Aorta (tissue), 5 donors: ENCODE measurements around the gene EVL. TPM values are rescaled to one million over a fixed set of nuclear protein-coding genes. Genes with fewer than 3 reads are reported as not detected.

Experiments
- ATAC-seq: fragments of 200-7000 bp; cut with Tn5 transposase; one replicate; pipeline ENCODE4 v1.9.1; 2022; ENCODE audit warnings: moderate library complexity; ENCODE audit not compliant: low FRiP score
- DNase-seq, 2 donors: peaks; one replicate each; pipeline ENCODE4 v3.0.0-alpha.2; 2020
- H3K27ac ChIP-seq, 2 donors: one replicate each; pipeline ENCODE4 v1.5.1; 2013; ENCODE audit warnings: low read length in 2 of 2, mild to moderate bottlenecking in 2 of 2, moderate library complexity in 2 of 2, control low read depth in 1 of 2, inconsistent platforms in 1 of 2, low read depth in 1 of 2
- H3K27me3 ChIP-seq, 2 donors: one replicate each; pipeline ENCODE4 v1.6.1; 2013; ENCODE audit warnings: control low read depth in 1 of 2, low read length in 1 of 2, mild to moderate bottlenecking in 1 of 2, moderate library complexity in 1 of 2; ENCODE audit not compliant: insufficient read depth in 2 of 2, control insufficient read depth in 1 of 2
- H3K36me3 ChIP-seq, 2 donors: one replicate each; pipeline ENCODE4 v1.6.1; 2013; ENCODE audit warnings: control low read depth in 1 of 2, low read length in 1 of 2, mild to moderate bottlenecking in 1 of 2; ENCODE audit not compliant: insufficient read depth in 2 of 2, control insufficient read depth in 1 of 2
- H3K4me1 ChIP-seq, 2 donors: one replicate each; pipeline ENCODE4 v1.6.1; 2013; ENCODE audit warnings: low read length in 2 of 2, control low read depth in 1 of 2, mild to moderate bottlenecking in 1 of 2, moderate library complexity in 1 of 2; ENCODE audit not compliant: insufficient read depth in 2 of 2, control insufficient read depth in 1 of 2
- H3K4me3 ChIP-seq, 2 donors: one replicate each; pipeline ENCODE4 v1.5.1; 2013; ENCODE audit warnings: low read length in 2 of 2, control low read depth in 1 of 2, mild to moderate bottlenecking in 1 of 2
- H3K9me3 ChIP-seq: one replicate; pipeline ENCODE4 v1.6.1; 2013; ENCODE audit warnings: mild to moderate bottlenecking, low read length; ENCODE audit not compliant: control insufficient read depth
- WGBS, 2 donors: extraction: QIAGEN DNeasy Blood & Tissue Kit; methylation state at CpG; one replicate each; pipeline ENCODE4 v1.1.7; 2013; 5-methylcytosine and 5-hydroxymethylcytosine counted together
- intact Hi-C, 2 donors: fragments of 100-400 bp; cut with DNase I; formaldehyde crosslinking; loops; one replicate each; pipeline versions ENCODE4 v1.14.2 to v1.15.0; 2022
- polyA plus RNA-seq, 2 donors: library from polyadenylated mRNA; stranded (reverse); fragments of 200-250 nt; gene quantifications; one replicate each; pipeline ENCODE4 v1.2.3, GENCODE V29; 2013
- total RNA-seq, 2 donors: library from RNA; stranded (reverse); fragmentation: NEBNext Ultra II Directional; extraction: Animal tissue kit (Norgen Biotek cat#: 25700); gene quantifications; one replicate each; pipeline ENCODE4 v1.2.1, GENCODE V29; 2021
- donor health status: healthy with polysubstance abuse.
- donor health status: Bipolar disorder and iron deficiency.
- donor health status: DM: no; HTN: no; CAD: no.
- donor health status: DM: no; HTN: no; CAD: no.
- donor health status: DM: yes; HTN: yes; CAD: no.

The EVL gene
- total and polyA plus RNA-seq, 4 donors = 21.3 to 133 (median 55.7) TPM

GRCh38 chr14:100034961-100035500 lies 30.2 kb upstream of the EVL start:
- Histone ChIP-seq H3K36me3 (no peaks in the 10 kb centered on the region), H3K4me3 (no peak overlapping the region), H3K4me1 (no peaks in the 10 kb centered on the region), H3K9me3 (no peaks in the 10 kb centered on the region), H3K27ac (no peak overlapping the region), H3K27me3 (no peaks in the 10 kb centered on the region)
- DNase-seq (no peak), ATAC-seq (no peak)
- intact Hi-C loops = no loop called here

GRCh38 chr14:100035700-100036099 lies 29.5 kb upstream of the EVL start:
- H3K4me1 ChIP-seq = no peaks in the 10 kb centered on the region
- H3K4me3 ChIP-seq = no peak overlapping the region
- intact Hi-C loops = no loop called here
- H3K27ac ChIP-seq = no peak overlapping the region
- ATAC-seq = no peak
- no peaks in the 10 kb centered on the region for H3K36me3 ChIP-seq
- H3K27me3 ChIP-seq = no peaks in the 10 kb centered on the region
- no peak for DNase-seq
- WGBS, 2 donors = 74 to 89% methylated on average over 2 of the region's 2 CpGs
- no peaks in the 10 kb centered on the region for H3K9me3 ChIP-seq

GRCh38 chr14:100037353-100037752 lies 27.9 kb upstream of the EVL start:
- Histone ChIP-seq H3K9me3 (no peaks in the 10 kb centered on the region), H3K27me3 (no peaks in the 10 kb centered on the region), H3K4me3 (no peak overlapping the region), H3K36me3 (no peaks in the 10 kb centered on the region), H3K4me1 (no peaks in the 10 kb centered on the region), H3K27ac (no peak overlapping the region)
- WGBS, 2 donors = 63 to 69% methylated on average over 2 of the region's 2 CpGs
- intact Hi-C loops = no loop called here
- no peak for DNase-seq
- ATAC-seq = no peak

- no peaks in the 10 kb centered on the region for H3K27me3 ChIP-seq
- no peak for DNase-seq
- no peak for ATAC-seq
- H3K4me3 ChIP-seq = no peak overlapping the region
- H3K4me1 ChIP-seq = no peaks in the 10 kb centered on the region
- intact Hi-C loops = no loop called here
- no peaks in the 10 kb centered on the region for H3K9me3 ChIP-seq
- 84 to 88% methylated on average over 5 of the region's 5 CpGs for WGBS, 2 donors
- no peak overlapping the region for H3K27ac ChIP-seq
- H3K36me3 ChIP-seq = no peaks in the 10 kb centered on the region
These were observed 27.2 kb upstream of the EVL start for GRCh38 chr14:100038065-100038464.

GRCh38 chr14:100039903-100040302 lies 25.3 kb upstream of the EVL start:
- no peaks in the 10 kb centered on the region for H3K27me3 ChIP-seq
- H3K36me3 ChIP-seq = no peaks in the 10 kb centered on the region
- H3K4me3 ChIP-seq = no peak overlapping the region
- WGBS, 2 donors = 91 to 92% methylated on average over 3 of the region's 3 CpGs
- DNase-seq = no peak
- intact Hi-C loops = no loop called here
- H3K9me3 ChIP-seq = no peaks in the 10 kb centered on the region
- H3K27ac ChIP-seq = no peak overlapping the region
- H3K4me1 ChIP-seq = no peaks in the 10 kb centered on the region
- no peak for ATAC-seq

- Histone ChIP-seq H3K27me3 (no peaks in the 10 kb centered on the region), H3K27ac (no peak overlapping the region), H3K4me3 (no peak overlapping the region), H3K36me3 (no peaks in the 10 kb centered on the region), H3K4me1 (no peaks in the 10 kb centered on the region), H3K9me3 (no peaks in the 10 kb centered on the region)
- no peak for ATAC-seq
- intact Hi-C loops = no loop called here
- no peak for DNase-seq
- 90 to 91% methylated on average over 2 of the region's 2 CpGs for WGBS, 2 donors
These were observed 24.0 kb upstream of the EVL start for GRCh38 chr14:100041271-100041670.

- DNase-seq (no peak), ATAC-seq (no peak)
- Histone ChIP-seq H3K9me3 (no peaks in the 10 kb centered on the region), H3K27ac (no peak overlapping the region), H3K4me1 (no peaks in the 10 kb centered on the region), H3K36me3 (no peaks in the 10 kb centered on the region), H3K4me3 (no peak overlapping the region), H3K27me3 (no peaks in the 10 kb centered on the region)
- intact Hi-C loops = no loop called here
- 85 to 89% methylated on average over 6 of the region's 6 CpGs for WGBS, 2 donors
These were observed 22.9 kb upstream of the EVL start for GRCh38 chr14:100042286-100042685.

- H3K27ac ChIP-seq = no peak overlapping the region
- H3K27me3 ChIP-seq = no peaks in the 10 kb centered on the region
- WGBS, 2 donors = 70 to 76% methylated on average over 4 of the region's 4 CpGs
- no peak overlapping the region for H3K4me3 ChIP-seq
- intact Hi-C loops = no loop called here
- H3K36me3 ChIP-seq = no peaks in the 10 kb centered on the region
- ATAC-seq (no peak), DNase-seq (no peak)
- no peaks in the 10 kb centered on the region for H3K9me3 ChIP-seq
- H3K4me1 ChIP-seq = no peaks in the 10 kb centered on the region
These were observed 19.4 kb upstream of the EVL start for GRCh38 chr14:100045642-100046344.

- 51 to 64% methylated on average over 4 of the region's 4 CpGs for WGBS, 2 donors
- Histone ChIP-seq H3K4me3 (no peak overlapping the region), H3K36me3 (no peaks in the 10 kb centered on the region), H3K27ac (no peak overlapping the region), H3K27me3 (no peaks in the 10 kb centered on the region), H3K9me3 (no peaks in the 10 kb centered on the region), H3K4me1 (no peaks in the 10 kb centered on the region)
- intact Hi-C loops = no loop called here
- ATAC-seq (no peak), DNase-seq (no peak)
These were observed 17.6 kb upstream of the EVL start for GRCh38 chr14:100047600-100047999.
